HEK293 (cell line): Measurements from ENCODE around the gene LCA5L.

Source experiments
- CTCF ChIP-seq: fragments of 450-650 bp; formaldehyde crosslinking; IDR thresholded peaks from 2 replicates; pipeline ENCODE4 v1.5.1; 2016; ENCODE audit warnings: missing biosample characterization, missing genetic modification characterization
- GLI4 ChIP-seq: fragments of 450-650 bp; formaldehyde crosslinking; IDR thresholded peaks from 2 replicates; pipeline ENCODE4 v1.5.1; 2016; ENCODE audit warnings: missing biosample characterization, missing genetic modification characterization
- ZNF133 ChIP-seq: fragments of 450-650 bp; formaldehyde crosslinking; IDR thresholded peaks from 2 replicates; pipeline ENCODE4 v1.5.1; 2016; ENCODE audit warnings: missing biosample characterization, missing genetic modification characterization
- ZNF274 ChIP-seq, 2 experiments: fragments of 200-500 bp in 1 of 2; fragments of 450-650 bp in 1 of 2; sonication (Bioruptor generic) in 1 of 2; formaldehyde crosslinking in 1 of 2; IDR thresholded peaks; 2 replicates each; pipeline versions ENCODE4 v1.5.1 to v1.6.1; 2014 to 2016; ENCODE audit warnings: borderline replicate concordance in 1 of 2, inconsistent platforms in 1 of 2, low read length in 1 of 2, missing biosample characterization in 1 of 2, missing genetic modification characterization in 1 of 2
- ZNF366 ChIP-seq: fragments of 450-650 bp; formaldehyde crosslinking; conservative IDR thresholded peaks from 2 replicates; pipeline ENCODE4 v1.5.1; 2016; ENCODE audit warnings: missing biosample characterization, missing genetic modification characterization
- ZNF707 ChIP-seq: fragments of 450-650 bp; formaldehyde crosslinking; IDR thresholded peaks from 2 replicates; pipeline ENCODE4 v1.5.1; 2016; ENCODE audit warnings: missing biosample characterization, missing genetic modification characterization
- TF ChIP-seq, protein P1 (sequence below): fragments of 450-650 bp; formaldehyde crosslinking; IDR thresholded peaks from 2 replicates; pipeline ENCODE4 v1.5.1; 2016; ENCODE audit warnings: missing biosample characterization, missing genetic modification characterization
- TF ChIP-seq, protein P2 (sequence below): fragments of 450-650 bp; formaldehyde crosslinking; IDR thresholded peaks from 2 replicates; pipeline ENCODE4 v1.5.1; 2016; ENCODE audit warnings: missing biosample characterization, missing genetic modification characterization

DNA sequence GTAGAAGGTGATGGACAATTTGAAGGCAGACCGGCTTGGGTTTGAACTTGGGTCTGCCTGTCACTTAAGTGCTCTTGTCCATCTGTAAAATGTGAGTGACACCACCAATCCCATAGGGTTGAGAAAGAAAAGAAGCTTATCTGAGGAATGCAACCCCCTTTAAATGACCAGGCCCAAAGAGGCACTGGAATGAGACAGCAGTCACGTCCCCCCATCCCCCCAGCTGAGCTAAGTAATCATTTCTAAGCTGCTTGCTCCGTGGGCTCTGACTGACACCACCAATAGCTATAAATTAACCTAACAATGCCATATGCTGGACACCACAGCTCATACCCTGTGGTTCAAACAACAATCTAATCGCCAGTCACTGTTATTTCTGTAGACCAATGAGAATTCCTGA, 15.1 kb downstream of the LCA5L start:
- TF ChIP-seq ZNF133 (tag by site-specific recombination), result no peak
- TF ChIP-seq, protein P1, sequence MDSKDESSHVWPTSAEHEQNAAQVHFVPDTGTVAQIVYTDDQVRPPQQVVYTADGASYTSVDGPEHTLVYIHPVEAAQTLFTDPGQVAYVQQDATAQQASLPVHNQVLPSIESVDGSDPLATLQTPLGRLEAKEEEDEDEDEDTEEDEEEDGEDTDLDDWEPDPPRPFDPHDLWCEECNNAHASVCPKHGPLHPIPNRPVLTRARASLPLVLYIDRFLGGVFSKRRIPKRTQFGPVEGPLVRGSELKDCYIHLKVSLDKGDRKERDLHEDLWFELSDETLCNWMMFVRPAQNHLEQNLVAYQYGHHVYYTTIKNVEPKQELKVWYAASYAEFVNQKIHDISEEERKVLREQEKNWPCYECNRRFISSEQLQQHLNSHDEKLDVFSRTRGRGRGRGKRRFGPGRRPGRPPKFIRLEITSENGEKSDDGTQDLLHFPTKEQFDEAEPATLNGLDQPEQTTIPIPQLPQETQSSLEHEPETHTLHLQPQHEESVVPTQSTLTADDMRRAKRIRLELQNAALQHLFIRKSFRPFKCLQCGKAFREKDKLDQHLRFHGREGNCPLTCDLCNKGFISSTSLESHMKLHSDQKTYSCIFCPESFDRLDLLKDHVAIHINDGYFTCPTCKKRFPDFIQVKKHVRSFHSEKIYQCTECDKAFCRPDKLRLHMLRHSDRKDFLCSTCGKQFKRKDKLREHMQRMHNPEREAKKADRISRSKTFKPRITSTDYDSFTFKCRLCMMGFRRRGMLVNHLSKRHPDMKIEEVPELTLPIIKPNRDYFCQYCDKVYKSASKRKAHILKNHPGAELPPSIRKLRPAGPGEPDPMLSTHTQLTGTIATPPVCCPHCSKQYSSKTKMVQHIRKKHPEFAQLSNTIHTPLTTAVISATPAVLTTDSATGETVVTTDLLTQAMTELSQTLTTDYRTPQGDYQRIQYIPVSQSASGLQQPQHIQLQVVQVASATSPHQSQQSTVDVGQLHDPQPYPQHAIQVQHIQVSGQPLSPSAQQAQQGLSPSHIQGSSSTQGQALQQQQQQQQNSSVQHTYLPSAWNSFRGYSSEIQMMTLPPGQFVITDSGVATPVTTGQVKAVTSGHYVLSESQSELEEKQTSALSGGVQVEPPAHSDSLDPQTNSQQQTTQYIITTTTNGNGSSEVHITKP (tag by site-specific recombination), result no peak
- TF ChIP-seq ZNF707 (tag by site-specific recombination), result no peak
- no peak for TF ChIP-seq CTCF (tag by site-specific recombination)
- no peak for TF ChIP-seq ZNF274 (IDR thresholded peaks at IDR 0.05; ENCODE audit: low read length)
- TF ChIP-seq ZNF274 (tag by site-specific recombination; IDR thresholded peaks at IDR 0.05; ENCODE audit: borderline replicate concordance), result no peak
- TF ChIP-seq GLI4 (tag by site-specific recombination), result no peak
- TF ChIP-seq, protein P2, sequence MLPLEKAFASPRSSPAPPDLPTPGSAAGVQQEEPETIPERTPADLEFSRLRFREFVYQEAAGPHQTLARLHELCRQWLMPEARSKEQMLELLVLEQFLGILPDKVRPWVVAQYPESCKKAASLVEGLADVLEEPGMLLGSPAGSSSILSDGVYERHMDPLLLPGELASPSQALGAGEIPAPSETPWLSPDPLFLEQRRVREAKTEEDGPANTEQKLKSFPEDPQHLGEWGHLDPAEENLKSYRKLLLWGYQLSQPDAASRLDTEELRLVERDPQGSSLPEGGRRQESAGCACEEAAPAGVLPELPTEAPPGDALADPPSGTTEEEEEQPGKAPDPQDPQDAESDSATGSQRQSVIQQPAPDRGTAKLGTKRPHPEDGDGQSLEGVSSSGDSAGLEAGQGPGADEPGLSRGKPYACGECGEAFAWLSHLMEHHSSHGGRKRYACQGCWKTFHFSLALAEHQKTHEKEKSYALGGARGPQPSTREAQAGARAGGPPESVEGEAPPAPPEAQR (tag by site-specific recombination), result no peak
- no peak for TF ChIP-seq ZNF366 (tag by site-specific recombination)
